Spleen (tissue), 11 donors: Measurements from ENCODE around the gene TMIE. TPM values are rescaled to one million over a fixed set of nuclear protein-coding genes. Genes with fewer than 3 reads are reported as not detected.

Experiments used
- DNase-seq: peaks from one replicate; pipeline ENCODE4 v3.0.0-alpha.2; 2020
- H3K27ac ChIP-seq, 8 donors: fragments of 200-600 bp; sonication (generic) in 7 of 8; 1 replicate in 4 of 8; 2 replicates in 4 of 8; pipeline versions ENCODE4 v1.5.0 to v1.8.0; 2016 to 2021; ENCODE audit warnings: inconsistent platforms in 4 of 8, mild to moderate bottlenecking in 4 of 8, moderate library complexity in 1 of 8
- H3K27me3 ChIP-seq, 7 donors: fragments of 200-600 bp; sonication (generic) in 6 of 7; replicated peaks in 1 of 7; 1 replicate in 4 of 7; 2 replicates in 3 of 7; pipeline versions ENCODE4 v1.5.0 to v1.8.0; 2016 to 2021; ENCODE audit warnings: inconsistent platforms in 3 of 7, mild to moderate bottlenecking in 1 of 7
- H3K36me3 ChIP-seq, 6 donors: fragments of 200-600 bp; sonication (generic) in 5 of 6; 1 replicate in 4 of 6; 2 replicates in 2 of 6; pipeline versions ENCODE4 v1.5.0 to v1.8.0; 2016 to 2021; ENCODE audit warnings: inconsistent platforms in 2 of 6
- H3K4me1 ChIP-seq, 6 donors: fragments of 200-600 bp; sonication (generic) in 5 of 6; 1 replicate in 3 of 6; 2 replicates in 3 of 6; pipeline versions ENCODE4 v1.5.0 to v1.8.0; 2016 to 2021; ENCODE audit warnings: inconsistent platforms in 3 of 6
- H3K4me3 ChIP-seq, 8 donors: fragments of 200-600 bp; sonication (generic) in 7 of 8; 1 replicate in 4 of 8; 2 replicates in 4 of 8; pipeline versions ENCODE4 v1.5.0 to v1.8.0; 2016 to 2021; ENCODE audit warnings: inconsistent platforms in 4 of 8, mild to moderate bottlenecking in 4 of 8, moderate library complexity in 2 of 8
- H3K9me3 ChIP-seq, 8 donors: fragments of 200-600 bp; sonication (generic) in 7 of 8; 1 replicate in 4 of 8; 2 replicates in 4 of 8; pipeline versions ENCODE4 v1.5.0 to v1.8.0; 2016 to 2021; ENCODE audit warnings: inconsistent platforms in 4 of 8
- POLR2A ChIP-seq, 3 donors: fragments of 450-650 bp; IDR thresholded peaks; one replicate each; pipeline ENCODE4 v1.5.1; 2017; ENCODE audit warnings: antibody characterized with exemption in 3 of 3, mild to moderate bottlenecking in 1 of 3
- POLR2AphosphoS5 ChIP-seq, 3 donors: sonication (generic); formaldehyde crosslinking; IDR thresholded peaks; one replicate each; pipeline ENCODE4 v1.5.1; 2017; ENCODE audit warnings: antibody characterized with exemption in 3 of 3
- WGBS, 5 donors: extraction: QIAGEN DNeasy Blood & Tissue Kit in 3 of 5; methylation state at CpG; one replicate each; pipeline versions ENCODE4 v1.1.5 to v1.1.7; 2013 to 2018; 5-methylcytosine and 5-hydroxymethylcytosine counted together
- intact Hi-C: fragments of 100-400 bp; cut with DNase I; formaldehyde crosslinking; loops from one replicate; pipeline ENCODE4 v1.15.0; 2023; ENCODE audit warnings: low total_unique reads
- polyA plus RNA-seq, 3 donors: library from polyadenylated mRNA; stranded (reverse); fragments of 200-250 nt; gene quantifications; one replicate each; pipeline ENCODE4 v1.2.1, GENCODE V29; 2013
- total RNA-seq, 7 donors: library from RNA; depleted of rRNA in 3 of 7; stranded (reverse); fragments of >200 nt in 3 of 7; fragmentation: NEBNext Ultra II Directional in 4 of 7; extraction: Animal tissue kit (Norgen Biotek cat#: 25700) in 4 of 7; gene quantifications; one replicate each; pipeline versions ENCODE4 v1.1.0 to v1.2.1, GENCODE V29; 2016 to 2021
- TF ChIP-seq, protein P1 (sequence below), 11 experiments: fragments of 200-600 bp in 7 of 11; fragments of 450-650 bp in 4 of 11; sonication (generic) in 4 of 11; IDR thresholded peaks in 8 of 11; conservative IDR thresholded peaks in 3 of 11; 1 replicate in 7 of 11; 2 replicates in 4 of 11; pipeline versions ENCODE4 v1.4.0 to v1.8.0; 2016 to 2021; ENCODE audit warnings: antibody characterized with exemption in 11 of 11, inconsistent platforms in 4 of 11, mild to moderate bottlenecking in 1 of 11
- donor health status: healthy with polysubstance abuse.
- donor health status: DM: no; HTN: no; CAD: no; lungs with moderate emphysema.
- donor health status: DM: no; HTN: no; CAD: no.
- donor health status: Bipolar disorder and iron deficiency.
- donor health status: healthy.
- donor health status: DM: no; HTN: no; CAD: no.
- donor health status: DM: yes; HTN: yes; CAD: no.

The TMIE gene
- total and polyA plus RNA-seq, 10 donors = 0.23 to 1.6 (median 0.67) TPM; not detected in 2

DNA sequence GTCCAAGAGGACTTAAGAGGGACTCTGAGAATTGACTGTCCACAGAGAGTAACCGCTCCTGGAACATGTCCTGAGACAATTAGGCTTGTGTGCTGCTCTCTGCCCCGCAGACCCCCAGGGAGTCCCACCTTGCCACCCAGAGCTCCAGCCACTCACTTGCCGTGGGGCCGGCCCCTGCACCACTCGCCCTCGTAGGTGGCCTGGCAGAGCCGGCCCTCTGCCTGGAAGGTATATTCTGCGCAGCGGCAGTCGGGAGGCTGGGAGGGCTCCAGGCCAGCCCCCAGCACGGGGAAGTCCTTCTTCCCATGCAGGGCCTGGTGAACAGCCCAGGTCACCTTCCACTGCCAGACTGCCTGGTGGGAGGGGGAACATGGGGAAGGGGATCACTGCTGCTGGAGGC lies 18.2 kb upstream of the TMIE start:
- WGBS, 5 donors = 86 to 91% (median 88%) methylated on average over 7 to 11 of the region's 11 CpGs
- peaks cover 0 to 75% (median 2%) of the 10 kb centered on the region in 6 donors for H3K36me3 ChIP-seq
- intact Hi-C loops = no loop called here

DNA sequence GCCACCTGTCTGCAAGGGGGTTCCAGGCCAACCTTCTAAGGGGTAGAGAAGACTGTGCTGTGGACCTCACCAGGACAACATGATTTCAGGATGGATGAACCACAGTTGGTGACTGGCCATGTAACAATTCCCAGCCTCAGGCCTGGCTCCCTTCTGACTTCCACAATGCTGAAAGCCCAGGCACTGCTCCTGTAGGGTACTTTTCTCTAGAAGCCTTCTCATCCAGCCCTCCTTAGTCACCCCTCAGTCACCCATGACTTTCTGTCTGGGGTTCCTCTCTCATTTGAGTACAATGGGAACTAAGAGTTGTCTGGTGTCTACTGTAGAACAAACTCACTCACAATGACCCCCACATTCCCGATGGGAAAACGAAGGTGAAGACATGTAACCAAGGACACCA lies 16.3 kb upstream of the TMIE start:
- WGBS, 5 donors = 82 to 100% (median 87%) methylated on average over 2 of the region's 2 CpGs
- Histone ChIP-seq H3K4me1 (peaks cover 0 to 2% (median 1%) of the 10 kb centered on the region in 6 donors), H3K4me3 (no peak overlapping the region), H3K9me3 (no peaks in the 10 kb centered on the region), H3K36me3 (peaks cover 0 to 77% (median 5%) of the 10 kb centered on the region in 6 donors), H3K27ac (no peak overlapping the region), H3K27me3 (no peaks in the 10 kb centered on the region)
- intact Hi-C loops = no loop called here
- DNase-seq = no peak
- TF ChIP-seq, protein P1, sequence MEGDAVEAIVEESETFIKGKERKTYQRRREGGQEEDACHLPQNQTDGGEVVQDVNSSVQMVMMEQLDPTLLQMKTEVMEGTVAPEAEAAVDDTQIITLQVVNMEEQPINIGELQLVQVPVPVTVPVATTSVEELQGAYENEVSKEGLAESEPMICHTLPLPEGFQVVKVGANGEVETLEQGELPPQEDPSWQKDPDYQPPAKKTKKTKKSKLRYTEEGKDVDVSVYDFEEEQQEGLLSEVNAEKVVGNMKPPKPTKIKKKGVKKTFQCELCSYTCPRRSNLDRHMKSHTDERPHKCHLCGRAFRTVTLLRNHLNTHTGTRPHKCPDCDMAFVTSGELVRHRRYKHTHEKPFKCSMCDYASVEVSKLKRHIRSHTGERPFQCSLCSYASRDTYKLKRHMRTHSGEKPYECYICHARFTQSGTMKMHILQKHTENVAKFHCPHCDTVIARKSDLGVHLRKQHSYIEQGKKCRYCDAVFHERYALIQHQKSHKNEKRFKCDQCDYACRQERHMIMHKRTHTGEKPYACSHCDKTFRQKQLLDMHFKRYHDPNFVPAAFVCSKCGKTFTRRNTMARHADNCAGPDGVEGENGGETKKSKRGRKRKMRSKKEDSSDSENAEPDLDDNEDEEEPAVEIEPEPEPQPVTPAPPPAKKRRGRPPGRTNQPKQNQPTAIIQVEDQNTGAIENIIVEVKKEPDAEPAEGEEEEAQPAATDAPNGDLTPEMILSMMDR (IDR thresholded peaks at IDR 0.05 in 8 of 11, conservative IDR thresholded peaks at IDR 0.05 in 3 of 11) = no peak
- no peak for TF ChIP-seq POLR2AphosphoS5 (IDR thresholded peaks at IDR 0.05)
- TF ChIP-seq POLR2A (IDR thresholded peaks at IDR 0.05) = no peak

More for the DNA sequence above, 18.2 kb upstream of the TMIE start:
- no peaks in the 10 kb centered on the region for H3K9me3 ChIP-seq
- no peak for DNase-seq
- no peak for TF ChIP-seq POLR2A (IDR thresholded peaks at IDR 0.05)
- H3K4me3 ChIP-seq = no peak overlapping the region
- no peaks in the 10 kb centered on the region for H3K27me3 ChIP-seq
- no peak overlapping the region for H3K27ac ChIP-seq
- H3K4me1 ChIP-seq = no peaks in the 10 kb centered on the region

DNA sequence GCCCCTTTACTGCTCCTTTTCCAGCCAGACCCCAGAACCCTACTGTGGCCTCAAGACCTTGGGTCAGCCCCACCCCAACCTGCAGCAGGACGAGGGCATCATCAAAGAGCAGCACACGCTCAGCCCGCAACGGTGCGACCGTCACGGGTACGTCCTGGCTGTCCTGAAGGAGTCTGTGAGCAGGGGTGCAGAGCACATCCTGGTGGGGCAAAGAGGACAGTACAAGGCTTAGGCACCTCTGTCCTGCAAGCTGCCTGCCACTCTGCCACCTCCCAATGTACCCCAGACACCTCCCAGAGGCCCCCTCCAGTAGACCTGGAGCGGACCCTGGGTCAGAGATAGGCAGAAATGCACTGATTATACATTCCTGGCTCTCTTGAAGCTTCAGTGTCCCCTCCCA lies 15.7 kb upstream of the TMIE start:
- peaks cover 0 to 77% (median 5%) of the 10 kb centered on the region in 6 donors for H3K36me3 ChIP-seq
- no peaks in the 10 kb centered on the region for H3K9me3 ChIP-seq
- TF ChIP-seq POLR2A (IDR thresholded peaks at IDR 0.05) = no peak
- TF ChIP-seq, protein P1 (IDR thresholded peaks at IDR 0.05 in 8 of 11, conservative IDR thresholded peaks at IDR 0.05 in 3 of 11) = no peak
- intact Hi-C loops = no loop called here
- 83 to 94% (median 92%) methylated on average over 9 of the region's 9 CpGs for WGBS, 5 donors
- H3K27me3 ChIP-seq = peaks cover 0 to 3% (median 0%) of the 10 kb centered on the region in 7 donors
- DNase-seq = no peak
- no peak overlapping the region for H3K4me3 ChIP-seq
- H3K27ac ChIP-seq = no peak overlapping the region
- H3K4me1 ChIP-seq = peaks cover 0 to 8% (median 6%) of the 10 kb centered on the region in 6 donors

DNA sequence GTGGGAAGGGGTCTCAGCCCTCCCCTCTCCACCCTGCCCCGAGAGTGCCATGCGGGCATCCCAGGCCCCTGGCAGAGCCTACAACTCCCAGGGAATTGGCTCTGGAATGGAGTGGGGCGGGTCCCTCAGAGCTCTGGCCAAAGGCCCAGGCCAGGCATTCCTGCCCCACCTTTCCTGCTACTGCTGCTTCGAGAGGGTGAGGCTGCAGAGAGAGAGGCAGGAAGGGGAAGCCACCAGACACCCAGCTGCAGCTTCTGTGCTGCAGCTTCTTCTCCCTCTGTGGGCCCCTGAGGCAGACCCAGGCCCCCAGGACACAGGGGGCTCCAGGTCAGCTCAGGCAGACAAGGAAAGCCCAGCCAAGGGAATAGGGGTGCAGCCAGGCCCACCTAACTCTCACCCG lies 10.4 kb upstream of the TMIE start:
- peak; percentile 82 for DNase-seq
- Histone ChIP-seq H3K27ac (peak overlapping the region in 4 of 8 donors; percentile 39 to 48 (median 46)), H3K4me3 (no peak overlapping the region), H3K4me1 (peaks cover 42 to 62% (median 55%) of the 10 kb centered on the region in 6 donors), H3K36me3 (peaks cover 0 to 29% (median 1%) of the 10 kb centered on the region in 6 donors), H3K9me3 (no peaks in the 10 kb centered on the region), H3K27me3 (peaks cover 0 to 34% (median 0%) of the 10 kb centered on the region in 7 donors)
- TF ChIP-seq POLR2A (IDR thresholded peaks at IDR 0.05) (no peak), POLR2AphosphoS5 (IDR thresholded peaks at IDR 0.05) (peak; percentile 29 to 63 (median 48))
- WGBS, 5 donors = 43 to 61% (median 56%) methylated on average over 2 to 5 of the region's 5 CpGs
- intact Hi-C loops = no loop called here

DNA sequence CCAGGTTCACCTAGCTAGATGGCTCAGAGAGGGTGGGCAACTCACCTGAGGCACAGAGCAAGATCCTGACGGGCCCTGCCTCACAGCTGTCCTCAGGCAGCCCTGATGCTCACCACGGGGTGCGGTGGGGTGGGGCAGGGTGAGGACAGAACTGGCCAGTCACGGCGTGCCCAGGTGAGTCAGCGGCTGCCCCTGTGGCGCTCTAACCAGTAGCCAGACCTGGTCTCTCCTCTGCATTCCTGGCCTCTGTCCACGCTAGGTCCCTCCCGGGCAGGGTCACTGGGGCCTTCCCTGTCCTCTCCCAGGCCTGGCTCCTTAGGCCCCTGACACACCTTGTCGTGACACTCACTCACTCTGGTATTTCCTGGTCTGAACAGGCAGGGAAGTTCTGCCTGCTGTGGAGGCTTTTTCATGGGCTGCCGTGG lies 8.6 kb upstream of the TMIE start:
- peaks cover 0 to 34% (median 0%) of the 10 kb centered on the region in 7 donors for H3K27me3 ChIP-seq
- H3K36me3 ChIP-seq = peaks cover 0 to 12% (median under 1%) of the 10 kb centered on the region in 6 donors
- H3K27ac ChIP-seq = peak overlapping the region; percentile 32 to 84 (median 80)
- TF ChIP-seq POLR2A (IDR thresholded peaks at IDR 0.05) = no peak
- TF ChIP-seq, protein P1 (IDR thresholded peaks at IDR 0.05 in 8 of 11, conservative IDR thresholded peaks at IDR 0.05 in 3 of 11) = no peak
- no peak for TF ChIP-seq POLR2AphosphoS5 (IDR thresholded peaks at IDR 0.05)
- peaks cover 49 to 78% (median 66%) of the 10 kb centered on the region in 6 donors for H3K4me1 ChIP-seq
- 53 to 73% (median 62%) methylated on average over 9 to 11 of the region's 11 CpGs for WGBS, 5 donors
- no peak for DNase-seq
- intact Hi-C loops = no loop called here
- no peaks in the 10 kb centered on the region for H3K9me3 ChIP-seq
- peak overlapping the region; percentile 60 to 78 (median 64) for H3K4me3 ChIP-seq
